Inflammatory macrophage treated with lipopolysaccharide for 1 hour (primary cell): ENCODE data around the gene LY9.
A peak's percentile ranks its signal among the peaks of the same experiment; 100 is the strongest.
"Not testable (repeated sequence)": the region's sequence is repeated elsewhere in the genome, so short reads cannot be mapped to it uniquely, and the experiment has no call there.

Experiments used
- DNase-seq, 2 donors: peaks; one replicate each; pipeline ENCODE4 v3.0.0-alpha.2; 2020 to 2022

Gene LY9

DNA sequence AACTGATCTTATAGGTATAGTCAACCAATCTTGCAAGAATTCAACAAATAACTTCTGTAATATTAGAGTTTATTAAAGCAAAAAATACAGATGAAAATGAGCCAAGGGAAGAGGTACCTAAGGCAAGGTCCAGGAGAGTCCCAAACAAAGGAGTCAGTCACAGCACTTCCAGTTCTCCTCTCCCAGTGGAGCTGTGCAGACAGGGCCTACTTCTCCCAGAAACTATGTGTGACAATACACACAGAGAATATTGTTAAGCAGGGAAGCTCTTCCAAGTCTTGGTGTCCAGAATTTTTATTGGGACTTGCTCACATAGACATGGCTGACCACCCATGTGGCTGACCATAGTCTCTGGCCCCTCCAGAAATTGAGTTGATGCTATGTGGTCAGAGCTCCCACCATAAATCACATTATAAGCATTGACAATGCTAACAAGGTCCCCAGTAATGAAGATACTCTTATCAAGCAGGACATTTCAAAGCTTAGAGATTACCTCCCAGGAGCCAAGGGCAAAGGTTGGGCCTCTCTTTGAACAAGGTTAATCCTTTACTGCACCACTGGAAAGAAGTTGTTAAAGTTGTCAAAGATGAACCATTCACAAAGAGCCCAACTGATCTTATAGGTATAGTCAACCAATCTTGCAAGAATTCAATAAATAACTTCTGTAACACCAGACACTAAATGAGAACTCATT is 70.2 kb downstream of the LY9 start:
- no peak for DNase-seq

DNA sequence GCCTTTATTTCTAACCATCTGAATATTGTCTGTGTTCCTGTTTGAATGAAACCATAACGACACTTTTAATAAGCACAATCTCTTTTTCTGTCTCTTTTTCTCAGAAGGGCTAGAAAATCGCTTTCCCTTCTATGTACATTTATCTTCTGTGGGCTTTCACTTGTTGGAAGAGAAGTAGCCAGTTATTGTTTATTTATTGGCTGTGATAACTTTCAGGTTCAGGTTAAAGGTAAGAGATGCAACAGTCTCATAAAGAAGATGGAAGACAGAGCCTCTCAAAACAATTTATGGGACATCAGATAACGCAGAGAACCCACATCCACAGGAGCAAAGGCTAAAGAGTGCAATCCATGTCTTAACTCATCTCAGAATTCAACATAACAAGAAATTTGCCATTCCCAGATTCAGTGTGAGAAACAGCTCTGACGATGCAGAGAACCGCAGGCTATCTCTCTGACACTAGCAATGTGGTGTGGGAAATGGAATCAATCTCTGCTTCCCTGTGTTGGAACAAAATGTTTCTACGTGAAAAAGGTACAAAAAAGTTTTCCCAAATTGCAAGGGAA is 70.8 kb downstream of the LY9 start:
- DNase-seq = no peak

DNA sequence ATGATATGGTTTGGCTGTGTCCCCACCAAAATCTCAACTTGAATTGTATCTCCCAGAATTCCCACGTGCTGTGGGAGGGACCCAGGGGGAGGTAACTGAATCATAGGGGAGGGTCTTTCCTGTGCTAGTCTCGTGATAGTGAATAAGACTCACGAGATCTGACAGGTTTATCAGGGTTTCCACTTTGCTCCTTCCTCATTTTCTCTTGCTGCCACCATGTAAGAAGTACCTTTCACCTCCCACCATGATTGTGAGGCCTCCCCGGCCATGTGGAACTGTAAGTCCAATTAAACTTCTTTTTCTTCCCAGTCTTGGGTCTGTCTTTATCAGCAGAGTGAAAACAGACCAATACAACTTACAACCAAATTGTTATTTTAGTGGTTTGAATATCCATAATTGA is 71.7 kb downstream of the LY9 start:
- DNase-seq = not testable (repeated sequence)

DNA sequence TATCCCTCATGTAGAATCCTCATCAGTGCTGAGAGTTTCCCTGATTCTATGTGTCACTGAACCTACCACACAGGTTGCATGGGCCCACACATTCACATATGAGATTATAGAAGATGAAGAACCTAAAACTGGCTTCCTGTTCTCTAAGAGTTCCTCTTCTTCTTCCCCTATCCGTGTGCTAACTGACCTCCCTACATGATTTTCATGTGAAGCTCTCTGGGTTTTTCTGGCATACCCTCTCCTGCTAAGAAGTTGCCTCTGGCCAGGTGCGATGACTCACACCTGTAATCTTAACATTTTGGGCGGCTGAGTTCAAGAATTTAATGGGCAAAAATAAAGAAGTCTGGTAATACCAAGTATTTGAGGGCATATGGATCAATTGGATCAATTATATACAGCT is 72.2 kb downstream of the LY9 start:
- peak; percentile 35 to 37 for DNase-seq

DNA sequence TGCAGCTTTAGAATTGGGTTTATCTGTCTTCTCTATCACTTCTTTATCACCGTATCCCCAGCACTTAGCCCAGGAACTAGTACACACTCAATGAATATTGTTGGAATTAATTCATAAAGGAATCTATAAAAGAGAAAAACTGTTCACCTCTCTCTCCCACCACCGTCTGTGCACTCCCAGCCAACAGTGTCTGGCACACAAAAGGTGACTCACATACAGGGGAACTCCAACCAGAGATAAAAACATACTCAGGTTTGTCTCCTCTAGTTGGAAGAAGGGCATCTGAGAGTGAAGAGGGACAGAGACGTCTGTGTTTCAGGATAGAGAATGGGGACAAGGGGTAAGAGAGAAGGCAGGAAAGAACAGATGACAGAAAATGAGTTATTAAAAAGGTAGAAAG is 79.0 kb downstream of the LY9 start:
- DNase-seq = no peak

DNA sequence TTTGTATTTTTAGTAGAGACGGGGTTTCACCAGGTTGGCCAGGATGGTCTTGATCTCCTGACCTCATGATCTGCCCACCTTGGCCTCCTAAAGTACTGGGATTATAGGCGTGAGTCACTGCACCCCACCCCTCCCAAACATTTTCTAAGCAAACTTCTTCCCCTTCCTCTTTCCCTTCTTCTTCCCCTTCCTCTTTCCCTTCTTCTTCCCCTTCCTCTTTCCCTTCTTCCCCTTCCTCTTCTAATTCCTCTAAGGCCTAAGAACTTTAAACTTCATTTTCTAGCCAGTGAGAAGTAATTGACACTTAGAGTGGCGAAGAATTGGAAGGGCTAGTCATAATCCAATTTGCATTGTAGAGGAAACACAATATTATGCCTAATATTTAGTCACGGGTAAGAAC is 79.6 kb downstream of the LY9 start:
- peak in 1 of 2 donors; percentile 30 for DNase-seq

DNA sequence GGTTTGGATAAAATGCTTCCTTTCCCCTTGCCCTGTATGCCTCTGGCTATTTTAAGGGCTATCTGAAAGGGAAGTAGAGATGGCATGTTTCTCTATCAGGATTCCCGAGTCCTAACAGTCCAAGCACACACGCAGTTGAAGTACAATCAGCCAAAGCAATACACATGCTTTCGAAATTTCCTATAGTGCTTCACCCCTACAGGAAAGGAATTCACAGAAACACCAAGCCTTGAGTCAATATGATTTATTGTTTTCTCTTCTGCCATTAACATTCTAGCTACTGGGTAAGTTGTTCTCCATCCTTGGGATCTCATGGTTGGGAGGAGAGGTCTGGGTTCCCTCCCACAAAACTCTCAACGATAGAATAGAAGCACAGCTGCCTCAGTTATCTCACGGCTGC is 80.3 kb downstream of the LY9 start:
- DNase-seq = peak in 1 of 2 donors; percentile 37

DNA sequence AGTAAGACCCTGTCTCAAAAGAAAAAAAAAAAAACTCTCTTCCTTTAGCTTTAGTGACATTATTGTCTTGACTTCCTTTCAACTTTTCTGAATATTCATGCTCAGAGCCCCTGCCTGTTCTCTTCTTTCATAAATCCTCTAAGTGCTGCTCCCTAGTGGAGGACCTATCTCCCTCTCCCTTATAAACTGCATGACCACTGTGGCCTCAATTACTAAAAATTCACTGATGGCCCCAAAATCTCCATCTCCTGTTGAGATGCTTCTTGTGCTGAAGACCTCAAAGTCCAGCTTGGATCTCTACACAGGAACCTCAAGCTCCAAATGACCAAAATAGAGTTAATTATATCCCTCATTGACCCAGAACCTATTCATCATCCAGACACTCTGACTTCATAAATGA is 81.2 kb downstream of the LY9 start:
- DNase-seq = no peak
